DMS53 treated with DMSO at 0.1 percent for 48 hours (cell line): Measurements from ENCODE around the gene SLC24A3.

Experiments used
- DNase-seq: peaks from one replicate; lab custom pipeline; 2025; ENCODE audit not compliant: unreplicated experiment; lab: John Stamatoyannopoulos, UW

Gene SLC24A3

GRCh38 chr20:19493794-19494495 is 281.5 kb downstream of the SLC24A3 start:
- no peak for DNase-seq

DNA sequence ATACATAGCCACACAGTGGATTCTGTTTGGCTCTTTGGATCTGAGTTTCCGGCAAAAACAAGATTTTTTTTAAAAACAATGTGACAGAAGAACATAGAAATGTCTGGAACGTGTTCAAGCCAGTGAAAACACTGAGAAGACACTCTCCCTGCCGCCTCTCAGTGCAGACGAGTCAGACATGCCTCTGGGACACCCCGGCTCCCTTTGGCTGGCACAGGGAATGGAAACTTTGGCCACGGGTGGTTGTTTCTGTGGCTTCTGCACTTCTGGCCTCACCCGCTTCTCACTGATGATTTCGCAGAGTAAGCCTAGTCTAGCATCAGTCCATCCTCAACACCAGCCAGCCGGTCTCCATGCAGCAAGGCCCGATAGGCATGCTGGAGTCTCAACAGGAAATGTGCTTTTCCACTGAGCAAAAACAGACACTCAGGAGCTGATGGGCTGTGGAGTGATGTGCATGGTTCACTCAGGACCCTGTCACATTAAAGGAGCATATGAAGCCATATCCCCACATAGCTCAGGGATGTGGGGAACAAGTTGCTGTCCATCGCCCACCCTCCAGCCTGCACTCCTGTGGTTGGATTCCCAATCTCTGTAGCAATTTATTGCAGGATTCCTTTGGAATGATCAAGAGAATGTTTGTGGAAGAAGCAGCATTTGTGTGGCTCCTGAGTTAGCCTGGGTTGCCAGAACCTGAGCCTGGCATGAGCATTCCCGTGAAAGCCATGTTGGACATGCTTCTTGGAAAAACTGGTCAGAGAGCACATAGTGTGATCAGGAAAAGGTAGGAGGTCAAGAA is 283.7 kb downstream of the SLC24A3 start:
- no peak for DNase-seq

GRCh38 chr20:19497064-19497463 is 284.6 kb downstream of the SLC24A3 start:
- no peak for DNase-seq

DNA sequence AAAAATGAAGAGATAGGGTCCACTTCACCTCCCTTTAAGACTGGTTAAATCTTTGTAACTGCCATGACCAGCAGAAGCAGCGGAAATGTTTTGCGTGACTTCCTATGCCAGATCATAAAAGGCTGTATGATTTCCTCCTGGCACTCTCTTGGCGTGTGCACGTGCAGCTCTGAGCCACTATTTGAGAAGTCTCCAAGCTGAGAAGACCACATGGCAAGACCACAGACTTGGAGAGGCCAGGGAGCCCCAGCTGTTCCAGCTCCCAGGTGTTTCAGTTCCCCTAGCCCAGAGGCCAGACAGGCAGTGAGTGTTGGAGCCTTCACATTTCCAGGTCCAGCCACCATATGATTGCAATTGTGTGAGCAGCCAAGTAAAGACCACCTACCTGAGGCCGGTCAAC is 286.3 kb downstream of the SLC24A3 start:
- no peak for DNase-seq

- no peak for DNase-seq
These were observed 289.2 kb downstream of the SLC24A3 start for GRCh38 chr20:19501476-19502115.

- no peak for DNase-seq
These were observed 289.7 kb downstream of the SLC24A3 start for GRCh38 chr20:19502169-19502568.

DNA sequence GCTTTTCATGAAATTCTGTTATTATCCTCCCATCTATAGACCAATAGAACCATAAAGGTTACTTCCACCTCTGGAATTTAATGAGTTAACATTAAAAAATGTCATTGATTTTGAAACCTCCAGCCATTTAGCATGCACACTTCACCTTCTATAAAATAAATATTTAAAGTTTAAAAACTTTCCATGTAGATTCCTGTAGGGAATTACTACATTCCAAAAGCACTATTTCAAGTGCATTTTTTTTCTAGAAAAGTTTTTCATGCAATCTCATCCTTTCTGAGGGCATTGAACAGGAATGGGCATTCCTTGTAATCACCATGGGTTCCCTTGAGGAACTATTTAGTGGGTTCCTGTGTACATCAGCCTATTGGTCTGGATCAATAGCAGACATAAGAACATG is 291.8 kb downstream of the SLC24A3 start:
- no peak for DNase-seq

DNA sequence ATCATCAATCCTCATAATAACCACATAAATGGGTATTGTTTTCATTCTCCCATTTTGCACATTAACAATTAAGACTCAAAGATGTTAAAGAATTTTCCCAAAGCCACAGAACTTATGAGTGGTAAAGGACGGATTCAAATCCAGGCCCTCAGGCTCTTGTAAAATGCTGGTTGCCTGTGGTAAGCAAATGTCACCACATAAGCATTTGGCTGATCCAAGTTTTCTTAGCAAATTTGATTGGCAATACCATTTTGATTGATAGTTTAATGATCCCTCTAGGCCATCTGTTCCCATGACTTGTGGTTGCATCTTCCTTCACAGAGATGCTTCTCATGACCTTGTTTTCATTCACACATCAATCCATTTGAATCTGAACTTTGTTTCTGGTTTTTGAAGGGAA is 293.6 kb downstream of the SLC24A3 start:
- DNase-seq, result no peak

DNA sequence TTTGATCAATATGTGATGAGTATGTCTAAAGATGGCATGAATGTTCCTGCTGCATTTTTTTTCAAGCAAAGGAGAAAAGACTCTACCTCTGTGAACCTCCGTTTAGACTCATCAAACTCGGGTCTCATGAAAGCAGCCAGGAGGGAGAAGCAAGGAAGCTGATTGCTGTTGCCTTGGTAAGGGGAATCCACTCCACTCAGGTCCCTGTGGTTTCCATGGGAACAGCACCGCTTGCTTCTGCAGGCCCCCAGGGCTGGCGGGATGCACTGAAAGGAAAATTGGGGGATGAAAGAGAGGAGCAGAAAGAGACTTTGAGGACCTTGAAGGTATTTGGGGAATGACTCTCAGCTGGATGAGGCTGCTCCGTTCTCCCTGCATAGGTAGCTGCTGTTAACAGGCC is 296.0 kb downstream of the SLC24A3 start:
- DNase-seq, result no peak

- no peak for DNase-seq
These were observed 298.2 kb downstream of the SLC24A3 start for GRCh38 chr20:19510611-19511010.

GRCh38 chr20:19511931-19512330 is 299.5 kb downstream of the SLC24A3 start:
- DNase-seq, result no peak

DNA sequence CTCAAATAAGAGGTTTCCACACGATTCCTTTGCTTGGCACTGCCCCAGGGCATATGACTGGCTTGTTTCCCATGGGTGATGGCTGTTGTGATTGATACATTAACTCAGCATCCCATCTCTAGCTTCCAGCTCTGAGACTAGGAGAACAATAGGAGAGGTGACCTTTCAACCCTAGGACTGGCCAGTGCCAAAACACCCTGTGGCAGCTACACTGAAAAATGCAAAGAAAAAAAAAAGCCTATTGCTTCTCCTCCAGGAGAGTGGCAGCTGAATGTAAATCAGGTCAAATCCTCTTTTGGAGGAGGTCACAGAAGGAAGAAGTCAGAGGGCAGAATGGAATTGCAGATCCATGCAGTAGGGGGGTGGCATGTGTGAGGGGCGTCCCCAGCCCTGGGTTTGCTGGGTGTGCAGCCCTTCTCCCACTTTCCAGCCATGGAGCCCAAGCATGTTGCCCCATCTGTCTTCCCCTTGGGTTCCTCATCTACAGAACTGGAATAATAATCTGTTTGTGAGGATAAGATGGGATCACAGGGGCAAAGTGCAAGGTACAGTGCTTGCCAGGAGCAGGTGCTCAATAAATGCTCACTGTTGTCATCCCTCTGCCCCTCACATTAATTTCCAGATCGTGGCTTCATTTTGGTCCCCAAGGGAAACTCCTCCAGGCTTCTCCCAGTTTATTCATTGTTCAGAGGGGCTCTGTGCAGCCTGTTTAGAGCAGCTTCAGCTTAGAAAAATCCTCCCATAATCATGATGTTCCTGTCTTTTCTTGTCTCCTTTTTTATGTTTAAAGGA is 300.6 kb downstream of the SLC24A3 start:
- DNase-seq, result no peak

DNA sequence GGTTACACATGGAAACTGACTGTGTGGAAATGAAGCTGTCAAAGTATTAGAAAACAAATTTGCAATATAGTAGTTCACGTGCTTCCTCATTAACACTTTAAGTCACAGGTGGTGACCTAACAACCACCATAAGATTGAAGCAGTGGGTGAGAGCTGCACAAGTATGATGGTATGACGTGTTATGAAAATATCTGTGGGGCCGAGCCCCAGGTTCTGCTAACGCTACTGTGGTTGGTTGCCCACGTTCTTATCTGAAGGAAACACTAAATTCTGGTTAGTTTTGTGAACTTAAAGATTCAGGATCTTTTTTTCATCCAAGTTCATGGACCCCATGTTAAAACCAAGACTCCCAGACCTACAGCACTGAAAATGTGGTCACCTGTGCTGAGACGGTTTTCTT is 302.6 kb downstream of the SLC24A3 start:
- DNase-seq, result no peak

DNA sequence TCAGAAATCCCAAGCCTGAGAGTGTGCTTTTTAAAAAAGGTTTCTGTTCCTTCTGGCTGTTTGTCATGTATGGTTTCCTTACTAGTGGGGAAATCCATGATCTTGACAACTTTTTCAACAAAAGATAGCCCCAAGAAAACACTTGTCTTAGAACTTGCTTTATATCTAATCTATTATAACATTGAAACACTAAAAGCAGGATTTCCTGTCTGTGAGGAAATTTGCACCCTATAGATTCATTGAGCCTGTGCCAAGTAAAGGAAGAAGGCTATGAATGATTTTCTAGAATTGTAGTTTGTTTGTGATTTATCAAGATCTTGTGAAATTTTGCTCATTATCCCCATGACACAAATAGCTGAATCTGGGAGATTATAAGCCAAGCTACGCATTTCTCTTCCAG is 307.0 kb downstream of the SLC24A3 start:
- no peak for DNase-seq

DNA sequence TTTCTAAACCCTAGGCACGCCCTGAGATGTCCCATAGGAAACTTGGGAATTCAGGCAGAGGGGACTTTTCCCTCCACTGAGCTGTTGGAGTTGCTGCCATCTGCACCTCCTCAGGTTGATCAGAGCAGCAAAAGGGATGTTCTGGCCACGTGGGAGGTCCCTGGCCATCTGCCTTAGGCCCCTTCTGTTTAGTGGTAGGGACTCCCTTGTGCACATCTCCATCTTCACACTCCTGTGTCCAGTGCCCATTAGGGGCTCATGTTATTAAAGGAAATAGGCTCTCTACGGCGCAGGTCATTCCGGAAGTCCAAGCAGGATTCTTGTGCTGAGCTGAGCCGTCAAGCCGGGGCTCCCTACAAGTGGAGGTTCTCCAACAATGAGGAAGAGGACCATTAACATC is 307.8 kb downstream of the SLC24A3 start:
- DNase-seq, result no peak

GRCh38 chr20:19522071-19522801 is 309.8 kb downstream of the SLC24A3 start:
- DNase-seq, result no peak

DNA sequence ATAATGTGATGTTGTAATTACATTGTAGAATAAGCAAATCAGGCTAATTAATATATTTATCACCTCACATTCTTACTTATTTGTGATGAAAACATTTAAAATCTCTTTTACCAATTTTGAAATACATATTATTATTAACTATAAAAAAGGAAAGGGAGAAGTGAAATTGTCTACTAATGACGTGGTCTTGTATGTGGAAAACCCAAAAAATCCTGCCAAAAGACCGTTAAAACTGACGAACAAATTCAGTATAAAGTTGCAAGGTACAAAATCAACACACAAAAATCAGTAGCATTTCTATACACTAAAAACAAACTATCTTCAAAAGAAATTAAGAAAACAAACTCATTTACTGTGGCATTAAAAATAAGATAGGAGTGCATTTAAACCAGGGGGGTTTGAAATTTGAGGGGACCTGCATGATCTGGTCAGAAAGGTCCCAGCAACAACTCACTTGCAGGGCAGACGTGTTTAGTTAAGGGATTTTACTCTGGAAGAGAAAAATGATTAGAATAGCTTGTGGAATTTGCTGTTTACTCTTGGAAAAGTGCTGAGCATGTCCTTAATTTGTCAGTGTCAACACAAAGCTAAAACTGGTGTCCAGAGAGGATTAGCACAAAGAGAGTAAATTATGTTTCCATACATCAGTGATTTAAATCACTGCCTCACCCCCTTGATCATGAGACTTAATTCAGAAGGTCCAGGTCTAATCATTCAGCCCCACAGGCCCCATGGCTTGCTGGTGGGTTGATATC is 310.6 kb downstream of the SLC24A3 start:
- DNase-seq, result no peak

DNA sequence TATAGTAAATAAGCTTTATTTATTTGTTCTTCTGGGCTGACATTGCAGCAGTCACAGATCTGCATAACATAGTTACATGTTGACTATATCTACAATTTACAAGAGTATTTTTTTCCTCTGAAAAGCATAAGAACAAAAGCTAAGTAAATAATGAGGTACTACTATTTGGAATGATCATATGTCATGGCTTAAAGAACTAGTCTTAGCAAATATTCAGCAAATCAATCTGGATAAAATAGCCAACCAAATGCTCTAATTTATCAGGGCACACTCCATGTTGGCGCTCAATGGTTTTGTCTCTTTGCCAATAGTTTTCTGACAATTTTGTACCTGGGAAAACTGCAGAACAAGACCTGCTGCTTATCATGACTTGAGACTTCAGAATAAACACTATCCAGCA is 312.2 kb downstream of the SLC24A3 start:
- DNase-seq, result no peak

GRCh38 chr20:19527509-19527908 is 315.1 kb downstream of the SLC24A3 start:
- DNase-seq, result no peak
